Kidney (tissue), 14 donors: Measurements from ENCODE around the gene SEC14L6. TPM values are rescaled to one million over a fixed set of nuclear protein-coding genes. Genes with fewer than 3 reads are reported as not detected.

ENCODE experiments used
- DNase-seq, 5 donors: peaks; one replicate each; pipeline ENCODE4 v3.0.0-alpha.2; 2013 to 2020
- FAIRE-seq: peaks from 2 replicates; lab custom pipeline; 2012; peaks lifted over from hg19 to GRCh38; lab: Jason Lieb, UNC
- H3K27ac ChIP-seq, 2 donors: one replicate each; pipeline ENCODE4 v1.7.0; 2013; ENCODE audit warnings: low read depth in 2 of 2, low read length in 2 of 2, inconsistent platforms in 1 of 2
- H3K27me3 ChIP-seq: one replicate; pipeline ENCODE4 v1.7.1; 2013; ENCODE audit warnings: low read length, inconsistent platforms; ENCODE audit not compliant: control insufficient read depth, insufficient read depth
- H3K36me3 ChIP-seq, 3 donors: one replicate each; pipeline versions ENCODE4 v1.7.0 to v1.7.1; 2013; ENCODE audit warnings: low read length in 3 of 3, control low read depth in 1 of 3, inconsistent platforms in 1 of 3; ENCODE audit not compliant: insufficient read depth in 3 of 3, control insufficient read depth in 2 of 3
- H3K4me1 ChIP-seq, 3 donors: one replicate each; pipeline versions ENCODE4 v1.7.0 to v1.7.1; 2013; ENCODE audit warnings: low read length in 3 of 3, inconsistent platforms in 1 of 3, low read depth in 1 of 3; ENCODE audit not compliant: control insufficient read depth in 2 of 3, insufficient read depth in 2 of 3
- H3K4me3 ChIP-seq, 3 donors: one replicate each; pipeline versions ENCODE4 v1.7.0 to v1.8.1; 2013; ENCODE audit warnings: low read length in 3 of 3, control low read depth in 1 of 3, inconsistent platforms in 1 of 3
- H3K9ac ChIP-seq, 3 donors: one replicate each; pipeline versions ENCODE4 v1.7.0 to v1.7.1; 2013; ENCODE audit warnings: low read length in 3 of 3, control low read depth in 1 of 3, inconsistent platforms in 1 of 3
- H3K9me3 ChIP-seq, 3 donors: one replicate each; pipeline versions ENCODE4 v1.7.0 to v1.7.1; 2013; ENCODE audit warnings: low read length in 3 of 3, control low read depth in 1 of 3, inconsistent platforms in 1 of 3; ENCODE audit not compliant: control insufficient read depth in 2 of 3, insufficient read depth in 1 of 3
- intact Hi-C: fragments of 100-400 bp; cut with DNase I; formaldehyde crosslinking; loops from one replicate; pipeline ENCODE4 v1.11.1; 2022
- polyA plus RNA-seq: library from polyadenylated mRNA; stranded (reverse); fragments of 350-450 nt; fragmentation: Illumina TruSeq; extraction: RNeasy Lipid Tissue Mini Kit (QIAGEN cat#74804); gene quantifications from one replicate; pipeline ENCODE4 v1.2.3, GENCODE V29; 2014; ENCODE audit warnings: low read depth, low replicate concordance; ENCODE audit not compliant: insufficient read depth
- total RNA-seq: library from RNA; stranded (reverse); fragmentation: NEBNext Ultra II Directional; extraction: Animal tissue kit (Norgen Biotek cat#: 25700); gene quantifications from one replicate; pipeline ENCODE4 v1.2.1, GENCODE V29; 2021
- TF ChIP-seq, protein P1 (sequence below): IDR thresholded peaks from 3 replicates; pipeline ENCODE4 v1.5.1; 2012; ENCODE audit warnings: mild to moderate bottlenecking, moderate library complexity, borderline replicate concordance; ENCODE audit not compliant: insufficient read depth; ENCODE audit errors: extremely low read depth
- donor health status: control.
- donor health status: control.
- donor health status: control.
- donor health status: control.
- donor health status: control.
- donor health status: DM: yes; HTN: yes; CAD: no.
- donor health status: Normal renal cell carcinoma (clear cell type).

SEC14L6 gene
- total and polyA plus RNA-seq, 2 donors from 2014 or later = 13.9 to 16.5 TPM

DNA sequence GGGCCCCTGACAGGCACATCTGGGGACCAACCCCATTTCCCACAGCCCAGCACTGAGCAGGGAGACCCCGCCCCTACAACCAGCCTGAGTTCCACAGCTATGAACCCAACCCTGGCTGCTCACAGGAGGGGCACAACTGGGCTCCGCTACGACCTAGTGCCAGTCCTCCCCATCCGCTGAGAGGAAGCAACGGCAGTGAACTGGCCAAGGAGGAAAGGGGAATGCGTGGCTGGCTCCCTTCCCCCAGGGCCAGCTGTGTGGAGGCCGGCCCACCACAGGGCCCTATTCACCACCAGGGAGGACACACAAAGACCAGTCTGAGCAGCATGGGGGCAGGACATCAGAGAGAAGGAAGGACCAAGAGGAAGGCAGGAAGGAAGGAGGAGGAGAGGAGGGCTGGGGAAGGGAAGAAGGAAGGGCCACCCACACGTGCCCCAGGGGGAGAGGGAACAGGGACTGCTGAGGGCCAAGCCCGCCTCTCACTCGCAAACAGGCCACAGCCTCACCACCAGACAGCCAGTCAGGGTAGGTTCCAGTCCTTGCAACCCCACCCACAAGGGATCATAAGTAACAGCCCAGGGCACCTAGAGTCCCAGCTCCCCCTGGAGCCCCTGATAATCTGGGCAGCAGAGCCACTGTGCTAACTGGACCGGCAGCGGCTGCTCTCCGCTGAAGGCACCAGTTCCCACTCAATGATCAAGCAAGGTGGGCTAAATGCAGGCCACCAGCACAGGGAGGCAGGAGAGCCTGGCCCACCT is 36.4 kb upstream of the SEC14L6 start:
- Histone ChIP-seq H3K36me3 (peaks cover 4 to 86% (median 63%) of the 10 kb centered on the region in 3 donors), H3K27ac (no peak overlapping the region), H3K4me3 (no peak overlapping the region), H3K4me1 (no peaks in the 10 kb centered on the region), H3K27me3 (no peaks in the 10 kb centered on the region), H3K9ac (no peak overlapping the region), H3K9me3 (no peaks in the 10 kb centered on the region)
- TF ChIP-seq, protein P1, sequence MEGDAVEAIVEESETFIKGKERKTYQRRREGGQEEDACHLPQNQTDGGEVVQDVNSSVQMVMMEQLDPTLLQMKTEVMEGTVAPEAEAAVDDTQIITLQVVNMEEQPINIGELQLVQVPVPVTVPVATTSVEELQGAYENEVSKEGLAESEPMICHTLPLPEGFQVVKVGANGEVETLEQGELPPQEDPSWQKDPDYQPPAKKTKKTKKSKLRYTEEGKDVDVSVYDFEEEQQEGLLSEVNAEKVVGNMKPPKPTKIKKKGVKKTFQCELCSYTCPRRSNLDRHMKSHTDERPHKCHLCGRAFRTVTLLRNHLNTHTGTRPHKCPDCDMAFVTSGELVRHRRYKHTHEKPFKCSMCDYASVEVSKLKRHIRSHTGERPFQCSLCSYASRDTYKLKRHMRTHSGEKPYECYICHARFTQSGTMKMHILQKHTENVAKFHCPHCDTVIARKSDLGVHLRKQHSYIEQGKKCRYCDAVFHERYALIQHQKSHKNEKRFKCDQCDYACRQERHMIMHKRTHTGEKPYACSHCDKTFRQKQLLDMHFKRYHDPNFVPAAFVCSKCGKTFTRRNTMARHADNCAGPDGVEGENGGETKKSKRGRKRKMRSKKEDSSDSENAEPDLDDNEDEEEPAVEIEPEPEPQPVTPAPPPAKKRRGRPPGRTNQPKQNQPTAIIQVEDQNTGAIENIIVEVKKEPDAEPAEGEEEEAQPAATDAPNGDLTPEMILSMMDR = no peak
- intact Hi-C loops = no loop called here
- DNase-seq = no peak
- no peak for FAIRE-seq

DNA sequence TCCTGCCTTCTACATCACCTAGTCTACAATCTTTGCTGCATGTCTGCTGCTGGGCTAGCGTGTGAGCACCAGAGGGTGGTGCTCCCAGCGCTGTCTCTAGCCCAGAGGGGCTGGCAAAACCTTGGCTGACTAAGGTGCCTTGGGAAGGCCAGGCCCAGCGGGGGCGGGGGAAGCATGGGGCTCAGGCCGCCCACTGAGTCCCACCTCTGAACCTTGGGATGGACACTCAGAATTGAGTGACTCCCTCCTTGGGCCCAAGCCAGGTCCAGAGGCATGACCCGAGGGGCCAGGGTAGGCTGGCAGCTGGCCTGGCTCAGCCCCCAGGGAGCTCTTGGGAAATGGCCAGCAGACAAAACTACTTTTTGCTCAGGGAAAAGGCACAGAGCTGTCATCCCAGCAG is 35.5 kb upstream of the SEC14L6 start:
- Histone ChIP-seq H3K27ac (no peak overlapping the region), H3K9me3 (no peaks in the 10 kb centered on the region), H3K4me1 (no peaks in the 10 kb centered on the region), H3K36me3 (peaks cover 2 to 85% (median 57%) of the 10 kb centered on the region in 3 donors), H3K27me3 (no peaks in the 10 kb centered on the region), H3K9ac (no peak overlapping the region), H3K4me3 (no peak overlapping the region)
- intact Hi-C loops = no loop called here
- TF ChIP-seq, protein P1 = no peak
- no peak for FAIRE-seq
- DNase-seq = no peak

DNA sequence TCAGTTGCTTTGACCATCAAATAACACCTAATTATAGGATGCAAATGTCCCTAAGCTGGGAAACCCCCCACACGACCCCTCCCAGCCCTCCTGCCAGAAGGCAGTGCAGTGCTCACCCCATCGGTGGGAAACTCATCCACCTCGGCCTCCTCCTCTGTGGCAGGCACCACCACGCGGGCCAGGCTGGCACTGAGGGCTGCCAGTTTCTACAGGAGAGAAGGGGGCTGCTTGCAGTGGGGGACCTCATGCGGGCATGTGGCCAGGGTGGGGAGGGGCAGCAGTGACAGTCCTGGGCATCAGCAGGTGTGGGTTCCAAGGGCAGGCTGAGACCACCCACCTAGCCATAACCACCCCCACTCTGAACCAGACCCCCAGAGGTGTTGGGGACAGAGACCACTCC is 34.4 kb upstream of the SEC14L6 start:
- Histone ChIP-seq H3K4me3 (no peak overlapping the region), H3K4me1 (peaks cover 0 to 4% (median 0%) of the 10 kb centered on the region in 3 donors), H3K27ac (no peak overlapping the region), H3K9ac (no peak overlapping the region), H3K9me3 (no peaks in the 10 kb centered on the region), H3K27me3 (no peaks in the 10 kb centered on the region), H3K36me3 (peaks cover 2 to 78% (median 50%) of the 10 kb centered on the region in 3 donors)
- TF ChIP-seq, protein P1 = no peak
- DNase-seq (no peak), FAIRE-seq (no peak)
- intact Hi-C loops = no loop called here
